ENCODE measurements around the gene ZNF329. TPM values are rescaled to one million over a fixed set of nuclear protein-coding genes. Genes with fewer than 3 reads are reported as not detected.
"Not testable (repeated sequence)": the region's sequence is repeated elsewhere in the genome, so short reads cannot be mapped to it uniquely, and the experiment has no call there.

The ZNF329 gene
- total RNA-seq, 1 donor from 2014 or later: 1.6 TPM

DNA sequence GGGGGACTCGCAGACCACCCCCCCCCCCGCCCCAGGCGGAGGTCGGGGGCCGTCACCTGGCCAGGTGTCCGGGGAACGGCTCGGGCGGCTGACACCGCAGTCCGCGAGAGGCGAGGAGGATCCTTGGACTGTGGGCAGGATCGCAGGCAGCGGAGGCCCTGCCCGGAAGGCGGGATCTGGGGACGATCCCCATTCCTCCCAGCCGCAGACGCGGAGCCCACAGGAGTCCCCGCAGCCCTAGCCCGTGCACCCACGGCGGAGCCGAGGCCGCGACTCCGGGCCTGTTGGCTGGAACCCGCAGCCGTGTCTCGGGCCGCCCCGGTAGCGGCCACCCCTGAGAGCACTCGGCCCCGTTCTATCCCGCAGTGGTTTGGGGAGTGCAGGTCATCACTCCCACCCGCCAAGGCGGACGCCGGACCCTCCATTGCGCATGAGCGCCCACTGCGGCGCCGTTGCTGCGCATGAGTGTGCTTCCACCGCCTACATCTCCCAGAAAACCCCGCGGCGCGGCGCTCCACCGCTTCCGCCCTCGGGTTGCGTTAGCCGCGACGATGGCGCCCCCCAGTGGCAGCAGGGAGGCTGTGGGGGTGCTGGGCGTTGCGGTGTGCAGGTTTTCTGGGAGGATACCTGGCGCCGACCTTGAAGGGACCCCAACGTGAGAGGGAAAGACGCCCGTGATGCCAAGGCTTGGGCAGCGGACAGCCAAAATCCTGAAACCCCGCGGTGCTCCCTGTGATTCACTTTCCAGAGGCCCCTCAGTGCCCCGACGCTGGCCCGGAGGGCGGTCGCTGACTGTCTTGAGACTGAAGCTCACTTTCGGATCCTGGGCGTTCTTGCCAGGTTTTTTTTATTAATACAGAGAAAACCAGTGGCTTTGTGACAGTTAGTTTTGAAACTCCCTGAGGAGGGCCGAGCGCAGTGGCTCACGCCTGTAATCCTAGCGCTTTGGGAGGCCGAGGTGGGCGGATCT lies 4.4 kb upstream of the ZNF329 start:
- peak overlapping the region; percentile 55 for H3K27ac Mint-ChIP-seq

DNA sequence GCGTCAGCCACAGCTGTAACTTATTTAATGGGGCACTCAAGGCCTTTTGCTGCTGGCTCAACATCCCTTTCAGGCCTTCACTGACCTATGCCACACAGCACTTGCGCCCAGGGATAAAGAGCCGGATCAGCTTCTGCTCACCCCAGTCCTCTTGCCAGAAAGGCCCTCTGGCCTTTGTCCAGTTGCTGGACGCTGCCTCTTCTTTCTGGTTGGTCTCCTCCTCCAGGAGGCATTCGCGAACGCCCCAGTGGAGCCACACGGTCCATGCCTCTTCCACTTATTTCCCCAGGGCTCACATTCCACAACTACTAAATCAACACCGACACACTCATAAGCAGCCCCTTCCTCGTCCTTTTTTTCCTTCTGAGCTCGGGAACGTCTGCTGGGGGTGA lies 3.7 kb upstream of the ZNF329 start:
- Mint-ChIP-seq H3K27me3 (ENCODE audit: insufficient read depth) (no peaks in the 10 kb centered on the region), H3K4me3 (peak overlapping the region; percentile 76), H3K9me3 (peaks cover 51% of the 10 kb centered on the region), H3K4me1 (ENCODE audit: low read depth) (peaks cover 7% of the 10 kb centered on the region), H3K27ac (no peak overlapping the region), H3K36me3 (ENCODE audit: low read depth) (peaks cover 6% of the 10 kb centered on the region)
- DNase-seq (ENCODE audit: low spot score): no peak
- intact Hi-C loops (cut with micrococcal nuclease): loop anchor here (2.0 to 10.0 kb wide), 4 partner anchors 29 to 829 kb away; partner anchors contain the start of genes ZNF134, ZNF274, ZNF543 and ZNF606

More for the DNA sequence above, 4.4 kb upstream of the ZNF329 start:
- DNase-seq (ENCODE audit: low spot score): peak; percentile 89
- Mint-ChIP-seq H3K4me1 (ENCODE audit: low read depth) (peaks cover 4% of the 10 kb centered on the region), H3K27me3 (ENCODE audit: insufficient read depth) (no peaks in the 10 kb centered on the region), H3K36me3 (ENCODE audit: low read depth) (peaks cover 3% of the 10 kb centered on the region), H3K4me3 (peak overlapping the region; percentile 76), H3K9me3 (peaks cover 45% of the 10 kb centered on the region)
- intact Hi-C loops (cut with micrococcal nuclease): loop anchor here (1.0 to 10.0 kb wide), 11 partner anchors 28 to 830 kb away; partner anchors contain the start of genes ZNF134, ZNF211, ZNF274 and ZNF417

DNA sequence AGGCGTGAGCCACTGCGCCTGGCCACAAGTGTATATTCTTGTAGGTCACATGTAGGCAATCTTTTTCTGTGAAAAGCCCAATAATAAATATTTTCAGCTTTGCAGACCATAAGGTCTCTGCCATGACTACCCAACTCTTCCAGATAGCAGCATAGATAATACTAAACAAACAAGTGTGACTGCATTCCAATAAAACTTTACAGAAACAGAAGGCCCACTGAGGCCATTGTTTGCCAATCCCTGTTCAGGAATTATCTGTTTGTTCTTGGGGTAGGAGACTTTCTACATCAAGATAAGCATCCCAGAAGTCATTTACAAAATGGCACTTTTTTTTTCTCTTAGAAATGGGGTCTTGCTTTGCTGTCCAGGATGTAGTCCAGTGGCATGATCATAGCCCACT lies 2.8 kb upstream of the ZNF329 start:
- Mint-ChIP-seq H3K4me3 (peak overlapping the region; percentile 76), H3K27ac (no peak overlapping the region), H3K27me3 (ENCODE audit: insufficient read depth) (no peaks in the 10 kb centered on the region), H3K9me3 (peaks cover 60% of the 10 kb centered on the region), H3K4me1 (ENCODE audit: low read depth) (peaks cover 7% of the 10 kb centered on the region), H3K36me3 (ENCODE audit: low read depth) (peaks cover 6% of the 10 kb centered on the region)
- no peak for DNase-seq (ENCODE audit: low spot score)
- intact Hi-C loops (cut with micrococcal nuclease): loop anchor here (10.0 kb wide), 2 partner anchors 539 to 829 kb away; partner anchors contain the start of genes ZNF134 and ZNF543

DNA sequence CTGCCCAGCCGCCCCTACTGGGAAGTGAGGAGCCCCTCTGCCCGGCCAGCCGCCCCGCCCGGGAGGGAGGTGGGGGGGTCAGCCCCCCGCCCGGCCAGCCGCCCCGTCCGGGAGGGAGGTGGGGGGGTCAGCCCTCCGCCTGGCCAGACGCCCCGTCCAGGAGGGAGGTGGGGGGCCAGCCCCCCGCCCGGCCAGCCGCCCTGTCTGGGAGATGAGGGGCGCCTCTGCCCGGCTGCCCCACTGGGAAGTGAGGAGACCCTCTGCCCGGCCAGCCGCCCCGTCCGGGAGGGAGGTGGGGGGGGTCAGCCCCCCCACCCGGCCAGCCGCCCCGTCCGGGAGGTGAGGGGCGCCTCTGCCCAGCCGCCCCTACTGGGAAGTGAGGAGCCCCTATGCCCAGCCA lies 3.1 kb downstream of the ZNF329 start:
- H3K27ac Mint-ChIP-seq; intact Hi-C loops (cut with micrococcal nuclease); H3K4me3 Mint-ChIP-seq; H3K4me1 Mint-ChIP-seq (ENCODE audit: low read depth); H3K27me3 Mint-ChIP-seq (ENCODE audit: insufficient read depth); DNase-seq (ENCODE audit: low spot score): not testable (repeated sequence)
- Mint-ChIP-seq H3K9me3 (peaks cover 52% of the 10 kb centered on the region), H3K36me3 (ENCODE audit: low read depth) (peaks cover 15% of the 10 kb centered on the region)

DNA sequence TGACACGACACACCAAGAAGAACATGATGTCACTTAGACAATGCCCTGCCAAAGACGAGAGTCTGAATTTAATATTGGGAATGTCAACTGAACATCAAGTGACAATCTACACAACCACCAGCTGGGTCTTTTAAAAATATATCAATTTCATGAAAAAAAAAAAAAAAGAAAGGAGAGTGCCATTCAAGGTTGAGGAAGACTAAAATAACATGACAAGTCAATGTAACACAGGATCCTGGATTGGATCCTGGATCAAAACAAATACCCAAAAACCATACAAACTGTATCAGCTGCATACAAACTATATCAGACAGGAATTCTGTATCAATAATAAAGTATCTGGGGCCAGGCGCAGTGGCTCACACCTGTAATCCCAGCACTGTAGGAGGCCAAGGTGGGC lies 4.7 kb downstream of the ZNF329 start:
- peaks cover 15% of the 10 kb centered on the region for H3K36me3 Mint-ChIP-seq (ENCODE audit: low read depth)
- intact Hi-C loops (cut with micrococcal nuclease): no loop called here
- no peak overlapping the region for H3K27ac Mint-ChIP-seq
- peaks cover 7% of the 10 kb centered on the region for H3K4me1 Mint-ChIP-seq (ENCODE audit: low read depth)
- no peak for DNase-seq (ENCODE audit: low spot score)
- H3K4me3 Mint-ChIP-seq: no peak overlapping the region
- H3K9me3 Mint-ChIP-seq: peaks cover 42% of the 10 kb centered on the region
- H3K27me3 Mint-ChIP-seq (ENCODE audit: insufficient read depth): no peaks in the 10 kb centered on the region

DNA sequence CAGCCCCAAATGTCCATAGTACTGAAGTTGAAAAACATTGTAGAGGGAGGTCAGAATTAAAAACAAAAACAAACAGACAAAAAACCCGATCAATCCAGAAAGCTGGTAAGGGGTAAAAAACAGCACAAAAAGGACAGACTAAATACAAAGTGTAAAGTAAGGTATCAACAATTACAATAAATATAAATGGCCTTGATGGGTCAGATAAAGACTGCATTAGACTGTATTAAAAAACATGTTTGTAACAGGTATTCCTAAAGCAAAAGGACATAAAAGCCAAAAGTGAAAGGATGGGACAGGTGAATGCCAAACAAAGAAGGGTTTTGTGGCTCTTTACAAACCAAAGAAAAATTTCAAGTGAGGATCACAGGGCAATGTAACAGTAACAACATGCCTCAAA lies 16.3 kb downstream of the ZNF329 start:
- Mint-ChIP-seq H3K4me3 (no peak overlapping the region), H3K36me3 (ENCODE audit: low read depth) (peaks cover 25% of the 10 kb centered on the region), H3K9me3 (peaks cover 61% of the 10 kb centered on the region), H3K4me1 (ENCODE audit: low read depth) (no peaks in the 10 kb centered on the region), H3K27ac (no peak overlapping the region), H3K27me3 (ENCODE audit: insufficient read depth) (no peaks in the 10 kb centered on the region)
- intact Hi-C loops (cut with micrococcal nuclease): no loop called here
- no peak for DNase-seq (ENCODE audit: low spot score)

DNA sequence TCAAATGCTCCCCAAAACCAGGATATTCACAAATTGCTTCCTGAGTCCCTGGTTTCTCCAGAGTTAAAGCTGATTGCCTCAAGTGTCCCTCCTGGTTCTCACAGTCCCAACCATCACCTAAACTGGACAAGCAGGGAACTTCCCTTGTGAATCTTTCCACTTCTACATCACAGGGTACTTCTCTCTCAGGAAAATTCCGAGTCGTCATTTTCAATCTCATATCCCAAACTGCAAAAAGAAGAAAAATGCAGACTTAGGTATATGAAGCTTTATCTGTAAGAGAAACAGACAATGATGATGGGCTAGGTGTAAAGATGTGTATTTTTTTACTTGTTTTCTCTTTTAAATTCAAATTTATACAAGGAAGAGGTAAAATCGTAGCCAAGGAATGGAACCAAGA lies 21.3 kb downstream of the ZNF329 start:
- Mint-ChIP-seq H3K4me3 (no peak overlapping the region), H3K9me3 (peaks cover 72% of the 10 kb centered on the region), H3K27me3 (ENCODE audit: insufficient read depth) (no peaks in the 10 kb centered on the region), H3K36me3 (ENCODE audit: low read depth) (peaks cover 23% of the 10 kb centered on the region), H3K4me1 (ENCODE audit: low read depth) (no peaks in the 10 kb centered on the region), H3K27ac (no peak overlapping the region)
- no peak for DNase-seq (ENCODE audit: low spot score)
- intact Hi-C loops (cut with micrococcal nuclease): no loop called here

DNA sequence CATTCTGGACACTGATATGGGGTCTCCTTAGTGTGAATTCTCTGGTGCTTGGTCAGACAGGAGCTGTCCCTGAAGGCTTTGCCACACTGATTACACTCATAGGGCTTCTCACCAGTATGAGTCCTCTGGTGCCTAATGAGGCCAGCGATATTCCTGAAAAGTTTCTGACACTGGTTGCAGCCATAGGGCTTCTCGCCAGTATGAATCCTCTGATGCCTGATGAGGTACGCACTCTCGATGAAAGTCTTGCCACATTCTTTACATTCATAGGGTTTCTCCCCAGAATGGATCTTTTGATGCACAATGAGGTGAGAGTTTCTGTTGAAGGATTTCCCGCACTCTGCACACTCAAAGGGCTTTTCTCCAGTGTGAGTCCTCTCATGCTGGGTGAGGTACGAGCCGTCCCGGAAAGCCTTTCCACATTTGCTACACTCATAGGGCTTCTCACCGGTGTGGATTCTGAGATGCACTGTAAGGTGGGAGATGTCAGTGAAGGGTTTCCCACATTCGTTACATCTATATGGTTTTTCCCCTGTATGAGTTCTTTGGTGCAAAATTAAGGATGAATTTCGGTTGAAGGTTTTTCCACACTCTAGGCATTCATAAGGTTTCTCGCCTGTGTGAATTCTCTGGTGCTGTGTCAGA lies 22.4 kb downstream of the ZNF329 start:
- intact Hi-C loops (cut with micrococcal nuclease): no loop called here
- Mint-ChIP-seq H3K4me3 (no peak overlapping the region), H3K4me1 (ENCODE audit: low read depth) (no peaks in the 10 kb centered on the region), H3K36me3 (ENCODE audit: low read depth) (peaks cover 16% of the 10 kb centered on the region), H3K9me3 (peaks cover 70% of the 10 kb centered on the region), H3K27me3 (ENCODE audit: insufficient read depth) (no peaks in the 10 kb centered on the region), H3K27ac (no peak overlapping the region)
- no peak for DNase-seq (ENCODE audit: low spot score)

DNA sequence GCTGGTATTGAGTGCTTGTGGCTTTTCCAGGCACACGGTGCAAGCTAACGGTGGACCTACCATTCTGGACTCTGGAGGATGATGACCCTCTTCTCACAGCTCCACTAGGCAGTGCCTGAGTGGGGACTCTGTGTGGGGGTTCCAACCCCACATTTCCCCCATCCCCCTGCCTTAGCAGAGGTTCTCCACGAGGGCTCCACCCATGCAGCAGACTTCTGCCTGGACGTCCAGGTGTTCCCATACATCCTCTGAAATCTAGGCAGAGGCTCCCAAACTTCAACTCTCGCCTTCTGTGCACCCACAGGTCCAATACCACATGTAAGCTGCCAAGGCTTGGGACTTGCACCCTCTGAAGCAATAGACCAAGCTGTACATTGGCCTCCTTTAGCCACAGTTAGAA lies 27.2 kb downstream of the ZNF329 start:
- Mint-ChIP-seq H3K36me3 (ENCODE audit: low read depth) (no peaks in the 10 kb centered on the region), H3K27me3 (ENCODE audit: insufficient read depth) (no peaks in the 10 kb centered on the region), H3K4me1 (ENCODE audit: low read depth) (no peaks in the 10 kb centered on the region), H3K27ac (no peak overlapping the region), H3K9me3 (peaks cover 85% of the 10 kb centered on the region), H3K4me3 (no peak overlapping the region)
- DNase-seq (ENCODE audit: low spot score): no peak
- intact Hi-C loops (cut with micrococcal nuclease): no loop called here

DNA sequence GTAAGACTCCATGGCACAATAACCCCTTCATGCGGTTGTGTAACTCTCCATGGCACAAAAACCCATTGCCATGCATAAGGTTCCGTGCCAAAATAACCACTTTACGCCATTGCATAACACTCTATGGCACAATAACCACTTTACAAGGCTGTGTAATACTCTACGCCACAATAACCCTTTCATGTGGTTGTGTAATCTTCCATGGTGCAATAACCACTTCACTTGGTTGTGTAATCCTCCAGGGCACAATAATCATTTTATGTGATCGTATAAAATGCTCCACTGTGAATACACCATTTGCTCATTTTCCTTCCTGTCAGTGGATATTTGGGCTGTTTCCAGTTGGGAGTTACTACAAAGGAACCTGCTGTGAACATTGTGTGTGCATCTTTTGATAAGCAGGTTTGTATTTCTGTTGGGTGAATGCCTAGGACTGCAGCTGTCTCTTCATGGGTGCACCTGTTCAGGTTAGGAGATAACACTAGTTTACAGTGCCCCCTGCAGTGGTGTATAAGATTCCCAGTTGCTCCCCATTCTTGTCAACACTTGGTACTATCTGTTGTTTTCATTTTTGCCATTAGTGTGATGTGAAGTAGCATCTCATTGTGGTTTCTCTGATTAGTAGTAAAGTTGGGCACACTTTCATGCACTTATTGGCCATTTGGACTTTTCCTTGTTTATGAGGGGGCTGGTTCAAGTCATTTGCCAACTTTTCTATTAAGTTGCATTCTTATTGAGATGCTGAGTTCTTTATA lies 31.4 kb downstream of the ZNF329 start:
- Mint-ChIP-seq H3K4me3 (no peak overlapping the region), H3K27me3 (ENCODE audit: insufficient read depth) (peaks cover 1% of the 10 kb centered on the region), H3K4me1 (ENCODE audit: low read depth) (no peaks in the 10 kb centered on the region), H3K36me3 (ENCODE audit: low read depth) (no peaks in the 10 kb centered on the region), H3K9me3 (peaks cover 79% of the 10 kb centered on the region), H3K27ac (peak overlapping the region; percentile 37)
- no peak for DNase-seq (ENCODE audit: low spot score)
- intact Hi-C loops (cut with micrococcal nuclease): no loop called here

DNA sequence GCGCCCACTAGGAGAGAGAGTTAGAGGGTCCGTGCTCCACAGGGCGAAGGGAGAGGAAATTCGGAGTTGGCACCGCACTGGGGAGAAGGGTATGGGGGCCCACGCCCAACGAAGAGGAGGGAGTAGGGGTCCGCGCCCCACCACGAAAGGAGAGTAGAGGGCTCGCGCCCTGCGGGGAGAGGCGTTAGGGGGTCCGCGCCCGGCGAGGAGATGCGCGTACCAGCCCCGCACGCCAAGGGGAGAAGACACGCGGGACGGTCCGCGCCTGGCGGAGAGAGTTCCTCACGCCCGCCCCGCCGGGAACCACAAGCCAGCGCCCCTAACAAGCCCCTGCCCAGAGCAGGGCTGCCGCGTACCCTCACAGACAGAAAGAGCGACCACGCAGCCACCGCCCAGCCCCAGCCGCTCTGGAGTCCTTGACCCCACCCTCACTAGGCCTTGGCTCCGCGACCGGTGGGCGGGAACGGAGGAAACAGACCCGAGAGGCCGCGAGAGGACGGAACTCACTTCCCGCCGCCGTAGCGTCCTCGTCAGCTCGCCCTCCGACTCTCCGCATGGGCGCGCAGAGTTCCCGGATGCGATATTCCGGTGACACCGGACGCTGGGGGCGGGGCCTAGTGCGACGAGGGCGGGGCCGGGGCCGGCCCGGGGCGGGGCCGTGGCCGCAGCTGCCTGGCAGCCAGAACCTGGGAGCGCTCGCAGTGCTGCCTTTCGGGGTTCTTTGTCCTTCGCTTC lies 32.6 kb downstream of the ZNF329 start:
- no peak for DNase-seq (ENCODE audit: low spot score)
- H3K4me3 Mint-ChIP-seq: no peak overlapping the region
- H3K36me3 Mint-ChIP-seq (ENCODE audit: low read depth): no peaks in the 10 kb centered on the region
- peaks cover 1% of the 10 kb centered on the region for H3K27me3 Mint-ChIP-seq (ENCODE audit: insufficient read depth)
- H3K9me3 Mint-ChIP-seq: peaks cover 77% of the 10 kb centered on the region
- intact Hi-C loops (cut with micrococcal nuclease): no loop called here
- no peak overlapping the region for H3K27ac Mint-ChIP-seq
- H3K4me1 Mint-ChIP-seq (ENCODE audit: low read depth): no peaks in the 10 kb centered on the region

DNA sequence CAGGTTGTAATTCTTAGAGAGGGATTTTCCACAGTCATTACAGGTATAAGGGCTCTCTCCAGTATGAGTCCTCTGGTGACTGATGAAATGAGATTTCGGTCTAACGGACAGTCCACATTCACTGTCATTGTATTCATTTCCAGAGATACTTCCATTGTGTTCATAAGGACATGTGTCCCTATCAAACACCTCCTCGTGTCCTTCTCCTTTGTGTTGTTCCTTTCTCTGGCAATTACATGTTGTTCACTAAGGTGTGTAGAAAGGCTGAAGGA lies 42.1 kb downstream of the ZNF329 start:
- DNase-seq (ENCODE audit: low spot score): no peak
- Mint-ChIP-seq H3K4me1 (ENCODE audit: low read depth) (no peaks in the 10 kb centered on the region), H3K4me3 (no peak overlapping the region), H3K36me3 (ENCODE audit: low read depth) (peaks cover 5% of the 10 kb centered on the region), H3K27ac (no peak overlapping the region), H3K9me3 (peaks cover 63% of the 10 kb centered on the region), H3K27me3 (ENCODE audit: insufficient read depth) (no peaks in the 10 kb centered on the region)
- intact Hi-C loops (cut with micrococcal nuclease): no loop called here
